Left hindlimb (tissue), 1 donor: Measurements from ENCODE around the gene TBC1D22A.

ENCODE experiments used
- DNase-seq: peaks from one replicate; pipeline ENCODE4 v3.0.0-alpha.2; 2018

TBC1D22A gene

GRCh38 chr22:46893281-46894020 lies 131.0 kb downstream of the TBC1D22A start:
- DNase-seq, result no peak

- DNase-seq, result no peak
These were observed 131.7 kb downstream of the TBC1D22A start for GRCh38 chr22:46894081-46894671.

GRCh38 chr22:46894851-46895640 lies 132.6 kb downstream of the TBC1D22A start:
- DNase-seq, result no peak

GRCh38 chr22:46895753-46896152 lies 133.3 kb downstream of the TBC1D22A start:
- DNase-seq, result no peak

- no peak for DNase-seq
These were observed 133.7 kb downstream of the TBC1D22A start for GRCh38 chr22:46896166-46896565.

- DNase-seq, result no peak
These were observed 134.3 kb downstream of the TBC1D22A start for GRCh38 chr22:46896568-46897245.

- no peak for DNase-seq
These were observed 134.8 kb downstream of the TBC1D22A start for GRCh38 chr22:46897246-46897623.

- no peak for DNase-seq
These were observed 138.1 kb downstream of the TBC1D22A start for GRCh38 chr22:46900549-46900948.

GRCh38 chr22:46902436-46902835 lies 140.0 kb downstream of the TBC1D22A start:
- DNase-seq, result no peak

- no peak for DNase-seq
These were observed 140.8 kb downstream of the TBC1D22A start for GRCh38 chr22:46902998-46903916.

- DNase-seq, result no peak
These were observed 143.0 kb downstream of the TBC1D22A start for GRCh38 chr22:46905415-46905814.

- DNase-seq, result no peak
These were observed 143.4 kb downstream of the TBC1D22A start for GRCh38 chr22:46905834-46906233.

- DNase-seq, result no peak
These were observed 144.0 kb downstream of the TBC1D22A start for GRCh38 chr22:46906326-46907045.

- no peak for DNase-seq
These were observed 145.1 kb downstream of the TBC1D22A start for GRCh38 chr22:46907241-46908215.

GRCh38 chr22:46908641-46909107 lies 146.2 kb downstream of the TBC1D22A start:
- DNase-seq, result no peak

- no peak for DNase-seq
These were observed 147.0 kb downstream of the TBC1D22A start for GRCh38 chr22:46909237-46910030.

- DNase-seq, result no peak
These were observed 148.2 kb downstream of the TBC1D22A start for GRCh38 chr22:46910624-46911023.

GRCh38 chr22:46911346-46911745 lies 148.9 kb downstream of the TBC1D22A start:
- DNase-seq, result no peak

- DNase-seq, result no peak
These were observed 150.9 kb downstream of the TBC1D22A start for GRCh38 chr22:46913351-46913750.
